Colonic mucosa (tissue), 4 donors: ENCODE data around the gene SPTB. TPM values are rescaled to one million over a fixed set of nuclear protein-coding genes. Genes with fewer than 3 reads are reported as not detected.

Experiments used
- DNase-seq: peaks from one replicate; pipeline ENCODE4 v3.0.0-alpha.2; 2020
- H3K27ac ChIP-seq: fragments of 200-600 bp; one replicate; pipeline ENCODE4 v1.8.0; 2021
- H3K27me3 ChIP-seq: fragments of 200-600 bp; one replicate; pipeline ENCODE4 v1.8.0; 2021
- H3K36me3 ChIP-seq: fragments of 200-600 bp; one replicate; pipeline ENCODE4 v1.8.0; 2021
- H3K4me1 ChIP-seq: fragments of 200-600 bp; one replicate; pipeline ENCODE4 v1.8.0; 2021; ENCODE audit warnings: mild to moderate bottlenecking
- H3K4me3 ChIP-seq: fragments of 200-600 bp; one replicate; pipeline ENCODE4 v1.8.0; 2021
- H3K9ac ChIP-seq, 2 donors: one replicate each; pipeline ENCODE4 v1.7.0; 2013; ENCODE audit warnings: control low read depth in 2 of 2, low read depth in 2 of 2, low read length in 2 of 2
- H3K9me3 ChIP-seq: fragments of 200-600 bp; one replicate; pipeline ENCODE4 v1.8.0; 2021
- CTCF ChIP-seq: fragments of 200-600 bp; IDR thresholded peaks from one replicate; pipeline ENCODE4 v1.8.0; 2022; ENCODE audit warnings: antibody characterized with exemption, mild to moderate bottlenecking
- intact Hi-C: fragments of 100-400 bp; cut with DNase I; formaldehyde crosslinking; loops from one replicate; pipeline ENCODE4 v1.14.1; 2022
- total RNA-seq, 2 donors: library from RNA; stranded (reverse); fragmentation: NEBNext Ultra II Directional in 1 of 2; extraction: Animal tissue kit (Norgen Biotek cat#: 25700) in 1 of 2; gene quantifications; one replicate each; pipeline ENCODE4 v1.2.1, GENCODE V29; 2021
- donor health status: healthy.
- donor health status: DM: no; HTN: no; CAD: no.
- donor health status: DM: no; HTN: no; CAD: no.

The SPTB gene
- total RNA-seq, 2 donors from 2014 or later, result 0.42 to 0.52 TPM

- Histone ChIP-seq H3K9ac (no peak overlapping the region), H3K36me3 (peaks cover 17% of the 10 kb centered on the region), H3K4me3 (no peak overlapping the region), H3K4me1 (no peaks in the 10 kb centered on the region), H3K27ac (no peak overlapping the region), H3K27me3 (no peaks in the 10 kb centered on the region), H3K9me3 (no peaks in the 10 kb centered on the region)
- DNase-seq, result no peak
- intact Hi-C loops, result no loop called here
- TF ChIP-seq CTCF, result no peak
Observed at GRCh38 chr14:64747327-64747726, 132.4 kb downstream of the SPTB start.

GRCh38 chr14:64746298-64747250, 133.1 kb downstream of the SPTB start:
- H3K27me3 ChIP-seq, result no peaks in the 10 kb centered on the region
- TF ChIP-seq CTCF, result no peak
- H3K36me3 ChIP-seq, result peaks cover 23% of the 10 kb centered on the region
- H3K9me3 ChIP-seq, result no peaks in the 10 kb centered on the region
- no peak overlapping the region for H3K4me3 ChIP-seq
- H3K27ac ChIP-seq, result no peak overlapping the region
- no peak overlapping the region for H3K9ac ChIP-seq
- no peaks in the 10 kb centered on the region for H3K4me1 ChIP-seq
- DNase-seq, result no peak
- intact Hi-C loops, result no loop called here

GRCh38 chr14:64745511-64746091, 134.1 kb downstream of the SPTB start:
- Histone ChIP-seq H3K9me3 (no peaks in the 10 kb centered on the region), H3K27me3 (no peaks in the 10 kb centered on the region), H3K27ac (no peak overlapping the region), H3K4me3 (no peak overlapping the region), H3K36me3 (peaks cover 32% of the 10 kb centered on the region), H3K9ac (no peak overlapping the region), H3K4me1 (no peaks in the 10 kb centered on the region)
- no peak for TF ChIP-seq CTCF
- no peak for DNase-seq
- intact Hi-C loops, result no loop called here

GRCh38 chr14:64743061-64743460, 136.6 kb downstream of the SPTB start:
- Histone ChIP-seq H3K36me3 (peaks cover 35% of the 10 kb centered on the region), H3K27me3 (no peaks in the 10 kb centered on the region), H3K4me3 (no peak overlapping the region), H3K4me1 (no peaks in the 10 kb centered on the region), H3K27ac (no peak overlapping the region), H3K9ac (no peak overlapping the region), H3K9me3 (no peaks in the 10 kb centered on the region)
- TF ChIP-seq CTCF, result no peak
- no peak for DNase-seq
- intact Hi-C loops, result no loop called here

GRCh38 chr14:64741961-64742360, 137.7 kb downstream of the SPTB start:
- DNase-seq, result no peak
- Histone ChIP-seq H3K9me3 (no peaks in the 10 kb centered on the region), H3K36me3 (peaks cover 35% of the 10 kb centered on the region), H3K27me3 (no peaks in the 10 kb centered on the region), H3K9ac (no peak overlapping the region), H3K4me1 (no peaks in the 10 kb centered on the region), H3K4me3 (no peak overlapping the region), H3K27ac (no peak overlapping the region)
- intact Hi-C loops, result no loop called here
- no peak for TF ChIP-seq CTCF
